ENCODE results near the gene SLC45A2.
A peak's percentile ranks its signal among the peaks of the same experiment; 100 is the strongest.
"Not testable (repeated sequence)": the region's sequence is repeated elsewhere in the genome, so short reads cannot be mapped to it uniquely, and the experiment has no call there.

Gene SLC45A2

GRCh38 chr5:33914844-33915243 lies 69.6 kb downstream of the SLC45A2 start:
- not testable (repeated sequence) for FAIRE-seq

- not testable (repeated sequence) for FAIRE-seq
Observed at GRCh38 chr5:33906248-33906647, 78.2 kb downstream of the SLC45A2 start.

GRCh38 chr5:33905381-33905780 lies 79.1 kb downstream of the SLC45A2 start:
- FAIRE-seq: no peak

DNA sequence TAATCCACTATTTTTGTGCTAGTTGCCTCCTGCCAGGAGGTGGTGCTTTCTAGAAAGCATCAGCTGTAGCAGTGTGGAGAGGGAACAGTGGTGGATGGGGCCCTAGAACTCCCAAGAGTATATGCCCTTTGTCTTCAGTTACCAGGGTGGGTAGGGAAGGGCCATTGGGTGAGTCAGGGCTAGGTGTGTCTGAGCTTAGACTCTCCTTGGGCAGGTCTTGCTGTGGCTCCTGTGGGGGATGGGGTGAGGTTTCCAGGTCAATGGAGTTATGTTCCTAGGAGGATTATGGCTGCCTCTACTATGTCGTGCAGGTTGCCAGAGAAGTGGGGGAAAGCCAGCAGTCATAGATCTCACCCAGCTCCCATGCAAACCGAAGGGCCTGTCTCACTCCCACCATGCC lies 81.4 kb downstream of the SLC45A2 start:
- FAIRE-seq: no peak

DNA sequence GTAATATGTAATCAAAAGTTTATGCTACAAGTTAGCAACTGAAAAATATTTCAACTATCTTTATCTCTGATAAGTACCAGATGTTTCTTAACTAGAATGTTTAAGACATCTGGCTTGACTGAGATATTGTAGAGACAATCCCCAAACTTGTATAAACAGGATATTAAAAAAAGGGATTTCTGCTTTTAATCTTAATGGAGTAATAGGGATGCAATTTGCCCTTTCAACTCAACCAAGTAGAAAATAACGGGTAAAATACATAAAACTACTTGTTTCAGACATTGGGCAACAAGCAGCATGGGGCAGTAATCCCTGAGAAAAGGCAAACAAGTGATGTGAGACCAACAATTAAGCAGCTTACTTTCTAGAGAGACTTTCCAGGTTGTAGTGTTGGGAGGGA lies 83.3 kb downstream of the SLC45A2 start:
- peak; percentile 99 for FAIRE-seq
